MM.1S (cell line): Measurements from ENCODE around the gene TUBB8.

Experiments
- DNase-seq: peaks from one replicate; pipeline ENCODE4 v3.0.0-alpha.2; 2015
- H2AFZ ChIP-seq: fragments of 300-600 bp; sonication (generic); 2 replicates; pipeline ENCODE4 v1.6.0; 2016; ENCODE audit warnings: antibody characterized with exemption, low read length
- H3F3A ChIP-seq: fragments of 300-600 bp; sonication (generic); 2 replicates; pipeline ENCODE4 v1.6.1; 2016; ENCODE audit warnings: mild to moderate bottlenecking, antibody characterized with exemption, low read length, moderate library complexity, mixed read lengths; ENCODE audit not compliant: insufficient read depth
- H3K27ac ChIP-seq: fragments of 300-600 bp; sonication (generic); 2 replicates; pipeline ENCODE4 v1.5.1; 2016; ENCODE audit warnings: mild to moderate bottlenecking, low read length
- H3K27me3 ChIP-seq: fragments of 300-600 bp; sonication (generic); replicated peaks from 2 replicates; pipeline ENCODE4 v1.6.0; 2016; ENCODE audit warnings: low read length; ENCODE audit not compliant: insufficient read depth
- H3K36me3 ChIP-seq: fragments of 300-600 bp; sonication (generic); replicated peaks from 2 replicates; pipeline ENCODE4 v1.6.1; 2016; ENCODE audit warnings: mild to moderate bottlenecking, low read length, mixed read lengths; ENCODE audit not compliant: insufficient read depth
- H3K4me1 ChIP-seq: fragments of 300-600 bp; sonication (generic); 2 replicates; pipeline ENCODE4 v1.6.1; 2016; ENCODE audit warnings: low read length, mixed read lengths
- H3K4me2 ChIP-seq: fragments of 300-600 bp; sonication (generic); 2 replicates; pipeline ENCODE4 v1.6.0; 2016; ENCODE audit warnings: low read depth, low read length
- H3K4me3 ChIP-seq: fragments of 300-600 bp; sonication (generic); 2 replicates; pipeline ENCODE4 v1.5.1; 2016; ENCODE audit warnings: low read length, mixed read lengths
- H3K79me2 ChIP-seq: fragments of 300-600 bp; sonication (generic); 2 replicates; pipeline ENCODE4 v1.6.1; 2016; ENCODE audit warnings: mixed run types, low read length, mixed read lengths
- H3K9ac ChIP-seq: fragments of 300-600 bp; sonication (generic); 2 replicates; pipeline ENCODE4 v1.6.1; 2016; ENCODE audit warnings: low read length, mixed read lengths
- H3K9me2 ChIP-seq: fragments of 300-600 bp; sonication (generic); replicated peaks from 2 replicates; pipeline ENCODE4 v1.6.1; 2016; ENCODE audit warnings: mild to moderate bottlenecking, low read length, mixed read lengths; ENCODE audit not compliant: insufficient read depth
- H3K9me3 ChIP-seq: fragments of 300-600 bp; sonication (generic); replicated peaks from 2 replicates; pipeline ENCODE4 v1.6.1; 2016; ENCODE audit warnings: mild to moderate bottlenecking, low read length, mixed read lengths; ENCODE audit not compliant: insufficient read depth
- H4K20me1 ChIP-seq: fragments of 300-600 bp; sonication (generic); 2 replicates; pipeline ENCODE4 v1.6.1; 2016; ENCODE audit warnings: mild to moderate bottlenecking, low read length, moderate library complexity, mixed read lengths; ENCODE audit not compliant: insufficient read depth
- EZH2 ChIP-seq: fragments of 300-600 bp; sonication (generic); optimal IDR thresholded peaks from 2 replicates; pipeline ENCODE3; 2017; ENCODE audit warnings: low read depth, mild to moderate bottlenecking, antibody characterized with exemption, low read length, mixed read lengths
- EZH2phosphoT487 ChIP-seq: fragments of 300-600 bp; sonication (generic); IDR thresholded peaks from 2 replicates; pipeline ENCODE4 v1.6.1; 2018; ENCODE audit warnings: antibody characterized with exemption, low read length
- TF ChIP-seq, protein P1 (sequence below): fragments of 300-600 bp; sonication (generic); IDR thresholded peaks from 2 replicates; pipeline ENCODE4 v1.5.1; 2016; ENCODE audit warnings: antibody characterized with exemption, low read length, mixed read lengths

The TUBB8 gene

DNA sequence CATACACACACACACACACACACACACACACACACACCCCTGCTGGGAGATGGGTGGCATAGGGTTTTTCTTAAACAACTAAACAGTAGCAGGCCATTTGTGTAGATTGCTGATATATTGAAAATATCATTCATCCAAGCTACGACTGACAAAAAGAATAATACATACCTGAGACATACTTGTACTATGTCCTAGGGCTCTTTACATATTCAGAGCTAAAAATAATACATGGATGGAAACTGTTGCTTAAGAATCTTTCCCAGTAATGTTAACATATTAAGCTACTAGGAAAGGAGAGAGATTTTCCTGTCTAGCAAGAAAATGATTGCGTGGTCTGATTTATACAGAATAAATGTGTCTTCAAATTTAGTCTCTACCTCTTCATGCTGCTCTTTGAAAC lies 40.2 kb upstream of the TUBB8 start:
- Histone ChIP-seq H3K27ac (no peak overlapping the region), H3K27me3 (no peaks in the 10 kb centered on the region), H3K9me3 (no peaks in the 10 kb centered on the region), H3K4me3 (no peak overlapping the region), H3K36me3 (no peaks in the 10 kb centered on the region), H4K20me1 (no peaks in the 10 kb centered on the region), H3F3A (no peaks in the 10 kb centered on the region), H3K9ac (no peak overlapping the region), H3K79me2 (no peaks in the 10 kb centered on the region), H3K4me2 (no peak overlapping the region), H3K4me1 (no peaks in the 10 kb centered on the region), H3K9me2 (no peaks in the 10 kb centered on the region), H2AFZ (no peak overlapping the region)
- no peak for DNase-seq
- no peak for TF ChIP-seq EZH2
- no peak for TF ChIP-seq EZH2phosphoT487
- TF ChIP-seq, protein P1, sequence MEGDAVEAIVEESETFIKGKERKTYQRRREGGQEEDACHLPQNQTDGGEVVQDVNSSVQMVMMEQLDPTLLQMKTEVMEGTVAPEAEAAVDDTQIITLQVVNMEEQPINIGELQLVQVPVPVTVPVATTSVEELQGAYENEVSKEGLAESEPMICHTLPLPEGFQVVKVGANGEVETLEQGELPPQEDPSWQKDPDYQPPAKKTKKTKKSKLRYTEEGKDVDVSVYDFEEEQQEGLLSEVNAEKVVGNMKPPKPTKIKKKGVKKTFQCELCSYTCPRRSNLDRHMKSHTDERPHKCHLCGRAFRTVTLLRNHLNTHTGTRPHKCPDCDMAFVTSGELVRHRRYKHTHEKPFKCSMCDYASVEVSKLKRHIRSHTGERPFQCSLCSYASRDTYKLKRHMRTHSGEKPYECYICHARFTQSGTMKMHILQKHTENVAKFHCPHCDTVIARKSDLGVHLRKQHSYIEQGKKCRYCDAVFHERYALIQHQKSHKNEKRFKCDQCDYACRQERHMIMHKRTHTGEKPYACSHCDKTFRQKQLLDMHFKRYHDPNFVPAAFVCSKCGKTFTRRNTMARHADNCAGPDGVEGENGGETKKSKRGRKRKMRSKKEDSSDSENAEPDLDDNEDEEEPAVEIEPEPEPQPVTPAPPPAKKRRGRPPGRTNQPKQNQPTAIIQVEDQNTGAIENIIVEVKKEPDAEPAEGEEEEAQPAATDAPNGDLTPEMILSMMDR: no peak

DNA sequence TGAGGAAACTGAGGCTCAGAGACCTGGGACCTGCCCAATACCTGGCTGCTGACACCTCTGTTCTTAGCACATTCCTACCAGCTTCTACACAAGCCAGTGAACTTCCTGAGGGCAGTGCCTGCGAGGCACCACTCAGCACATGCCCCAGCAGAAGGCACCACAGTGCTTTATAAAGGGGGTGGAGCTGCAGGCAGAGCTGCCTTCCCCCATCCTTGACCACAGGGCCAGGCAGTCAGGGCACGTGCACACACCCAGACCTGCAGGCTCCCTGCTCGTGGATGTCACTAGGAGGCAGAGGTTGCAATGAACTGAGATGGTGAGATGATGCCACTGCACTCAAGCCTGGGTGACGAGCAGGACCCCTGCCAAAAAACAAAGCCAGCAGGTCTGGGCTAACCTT lies 39.2 kb upstream of the TUBB8 start:
- H3K4me3 ChIP-seq: no peak overlapping the region
- H3K9ac ChIP-seq: no peak overlapping the region
- no peaks in the 10 kb centered on the region for H3K36me3 ChIP-seq
- H3K9me2 ChIP-seq: no peaks in the 10 kb centered on the region
- H4K20me1 ChIP-seq: no peaks in the 10 kb centered on the region
- no peak overlapping the region for H3K27ac ChIP-seq
- peak; percentile 64 for DNase-seq
- no peak overlapping the region for H3K4me2 ChIP-seq
- no peak overlapping the region for H2AFZ ChIP-seq
- TF ChIP-seq EZH2phosphoT487 (no peak), EZH2 (no peak)
- H3K4me1 ChIP-seq: no peaks in the 10 kb centered on the region
- H3K9me3 ChIP-seq: no peaks in the 10 kb centered on the region
- H3K79me2 ChIP-seq: no peaks in the 10 kb centered on the region
- no peaks in the 10 kb centered on the region for H3F3A ChIP-seq
- H3K27me3 ChIP-seq: no peaks in the 10 kb centered on the region

DNA sequence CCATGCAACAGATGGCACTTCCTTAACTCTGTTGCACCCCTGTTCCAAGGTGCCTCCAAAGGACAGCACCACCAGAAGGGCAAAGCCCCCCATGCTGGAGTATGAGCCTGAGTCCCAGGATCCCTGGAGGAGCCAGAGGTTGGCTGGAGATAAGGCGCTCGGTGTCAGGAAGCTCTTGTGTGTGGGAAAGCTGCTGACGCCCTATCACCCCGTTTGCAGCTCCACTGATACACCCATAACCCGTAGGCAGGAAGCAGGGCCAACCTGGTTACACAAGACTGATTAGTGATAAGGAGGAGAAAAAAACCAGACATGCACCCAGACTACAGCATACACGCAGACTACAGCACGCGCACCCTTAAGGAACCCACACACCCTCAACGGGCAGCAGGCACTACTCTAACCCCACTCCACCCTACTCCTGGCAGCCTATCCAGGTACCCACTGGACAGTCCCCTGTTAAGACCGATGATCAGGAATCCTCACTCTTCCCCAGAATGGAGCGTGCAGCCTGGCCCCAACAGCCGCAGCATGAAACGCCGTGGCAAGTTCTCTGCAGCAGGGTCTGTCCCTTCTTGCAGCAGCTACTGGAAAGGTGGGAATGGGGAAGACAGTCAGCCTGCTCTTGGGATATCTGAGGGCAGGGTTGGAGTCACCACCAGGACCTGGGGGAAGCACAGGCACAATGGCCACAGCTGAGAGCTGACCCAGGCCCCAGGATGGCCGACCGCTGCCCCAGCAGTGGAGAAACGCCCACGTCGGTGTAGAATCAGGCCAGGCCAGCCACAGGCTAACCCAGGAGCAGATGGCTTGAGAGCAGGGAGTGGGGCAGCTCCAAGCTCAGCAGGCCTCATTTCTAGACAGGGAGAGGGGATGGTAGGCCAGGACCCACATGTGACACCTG lies 38.3 kb upstream of the TUBB8 start:
- no peaks in the 10 kb centered on the region for H3K4me1 ChIP-seq
- H3K36me3 ChIP-seq: no peaks in the 10 kb centered on the region
- H3K27me3 ChIP-seq: no peaks in the 10 kb centered on the region
- H3K4me2 ChIP-seq: no peak overlapping the region
- H2AFZ ChIP-seq: no peak overlapping the region
- no peaks in the 10 kb centered on the region for H3K79me2 ChIP-seq
- H3K4me3 ChIP-seq: no peak overlapping the region
- no peak overlapping the region for H3K9ac ChIP-seq
- no peaks in the 10 kb centered on the region for H3F3A ChIP-seq
- no peak overlapping the region for H3K27ac ChIP-seq
- no peak for TF ChIP-seq EZH2
- TF ChIP-seq, protein P1: no peak
- no peak for TF ChIP-seq EZH2phosphoT487
- H3K9me2 ChIP-seq: no peaks in the 10 kb centered on the region
- DNase-seq: no peak
- no peaks in the 10 kb centered on the region for H4K20me1 ChIP-seq
- H3K9me3 ChIP-seq: no peaks in the 10 kb centered on the region

DNA sequence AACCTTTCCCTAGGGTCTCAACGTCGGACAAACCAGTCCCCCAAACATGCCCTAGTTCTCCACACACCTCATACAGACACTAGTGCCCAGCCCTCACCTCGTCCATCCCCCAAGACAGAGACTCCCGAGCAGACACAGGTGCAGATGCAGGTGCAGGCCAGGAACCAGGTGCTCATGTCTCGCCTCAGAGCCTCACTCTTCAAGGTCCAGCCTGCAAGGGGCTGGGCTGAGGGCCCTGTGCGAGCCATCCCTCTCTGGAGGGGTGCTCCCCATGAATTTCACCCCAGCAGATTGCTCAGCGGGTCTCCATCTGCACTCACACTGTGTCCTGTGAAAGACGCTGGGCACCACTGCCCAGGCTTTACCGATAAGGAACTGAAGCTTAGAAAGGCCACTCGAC lies 36.9 kb upstream of the TUBB8 start:
- TF ChIP-seq EZH2 (no peak), EZH2phosphoT487 (no peak)
- TF ChIP-seq, protein P1: no peak
- Histone ChIP-seq H3K79me2 (no peaks in the 10 kb centered on the region), H3K4me3 (no peak overlapping the region), H3K9me2 (no peaks in the 10 kb centered on the region), H3K27me3 (no peaks in the 10 kb centered on the region), H3K9me3 (no peaks in the 10 kb centered on the region), H4K20me1 (no peaks in the 10 kb centered on the region), H3K4me2 (no peak overlapping the region), H2AFZ (no peak overlapping the region), H3F3A (no peaks in the 10 kb centered on the region), H3K4me1 (no peaks in the 10 kb centered on the region), H3K27ac (no peak overlapping the region), H3K9ac (no peak overlapping the region), H3K36me3 (no peaks in the 10 kb centered on the region)
- DNase-seq: no peak
